HuH-7 (cell line): ENCODE data around the gene CXCL12.

Source experiments
- DNase-seq: peaks from one replicate; pipeline ENCODE4 v3.0.0; 2011; ENCODE audit warnings: low spot score

CXCL12 gene

GRCh38 chr10:44362866-44363711, 21.8 kb downstream of the CXCL12 start:
- DNase-seq, result no peak

GRCh38 chr10:44361109-44361508, 23.8 kb downstream of the CXCL12 start:
- no peak for DNase-seq

- no peak for DNase-seq
These were observed 26.7 kb downstream of the CXCL12 start for GRCh38 chr10:44358080-44358771.

GRCh38 chr10:44357023-44357540, 27.8 kb downstream of the CXCL12 start:
- no peak for DNase-seq

GRCh38 chr10:44356139-44357022, 28.5 kb downstream of the CXCL12 start:
- no peak for DNase-seq

GRCh38 chr10:44355630-44356029, 29.3 kb downstream of the CXCL12 start:
- DNase-seq, result no peak

- DNase-seq, result no peak
These were observed 30.1 kb downstream of the CXCL12 start for GRCh38 chr10:44354771-44355170.

- DNase-seq, result no peak
These were observed 31.2 kb downstream of the CXCL12 start for GRCh38 chr10:44353721-44354120.

- DNase-seq, result no peak
These were observed 31.8 kb downstream of the CXCL12 start for GRCh38 chr10:44353128-44353390.

- DNase-seq, result no peak
These were observed 32.4 kb downstream of the CXCL12 start for GRCh38 chr10:44352316-44353127.

- no peak for DNase-seq
These were observed 36.4 kb downstream of the CXCL12 start for GRCh38 chr10:44348496-44348895.

- DNase-seq, result no peak
These were observed 37.1 kb downstream of the CXCL12 start for GRCh38 chr10:44347609-44348400.

- no peak for DNase-seq
These were observed 40.2 kb downstream of the CXCL12 start for GRCh38 chr10:44344727-44345126.

- DNase-seq, result no peak
These were observed 41.1 kb downstream of the CXCL12 start for GRCh38 chr10:44343843-44344242.

GRCh38 chr10:44341886-44342285, 43.0 kb downstream of the CXCL12 start:
- no peak for DNase-seq

- no peak for DNase-seq
These were observed 44.3 kb downstream of the CXCL12 start for GRCh38 chr10:44340557-44340956.

- DNase-seq, result no peak
These were observed 45.7 kb downstream of the CXCL12 start for GRCh38 chr10:44339218-44339617.

GRCh38 chr10:44337081-44337480, 47.8 kb downstream of the CXCL12 start:
- DNase-seq, result no peak

GRCh38 chr10:44335330-44336021, 49.4 kb downstream of the CXCL12 start:
- no peak for DNase-seq

- DNase-seq, result no peak
These were observed 50.2 kb downstream of the CXCL12 start for GRCh38 chr10:44334621-44335184.
